ENCODE results near the gene ZFP64.

ZFP64 gene

GRCh38 chr20:52209154-52209571 lies 17.6 kb upstream of the ZFP64 start:
- Histone ChIP-seq H4K20me1 (ENCODE audit: insufficient read depth, low read length) (no peaks in the 10 kb centered on the region), H3K9ac (ENCODE audit: low read length) (no peak overlapping the region), H3K36me3 (replicated peaks; ENCODE audit: low read depth, low read length) (no peaks in the 10 kb centered on the region), H3K4me3 (ENCODE audit: low read length) (no peak overlapping the region), H3K9me3 (ENCODE audit: insufficient read depth, low read length) (peaks cover 7% of the 10 kb centered on the region; the same call in 1 of the 2 replicates), H3K27me3 (ENCODE audit: low read depth, low read length) (peaks cover 8% of the 10 kb centered on the region; the same call in 1 of the 2 replicates), H3K4me1 (ENCODE audit: low read length) (no peaks in the 10 kb centered on the region), H3K4me2 (ENCODE audit: low read length) (no peak overlapping the region), H3K79me2 (ENCODE audit: low read length) (no peaks in the 10 kb centered on the region), H3K27ac (ENCODE audit: low read length) (no peak overlapping the region), H2AFZ (ENCODE audit: low read depth, low read length) (no peak overlapping the region)
- no peak for TF ChIP-seq EZH2phosphoT487 (IDR thresholded peaks at IDR 0.05; ENCODE audit: low read depth)
- TF ChIP-seq, protein P1, sequence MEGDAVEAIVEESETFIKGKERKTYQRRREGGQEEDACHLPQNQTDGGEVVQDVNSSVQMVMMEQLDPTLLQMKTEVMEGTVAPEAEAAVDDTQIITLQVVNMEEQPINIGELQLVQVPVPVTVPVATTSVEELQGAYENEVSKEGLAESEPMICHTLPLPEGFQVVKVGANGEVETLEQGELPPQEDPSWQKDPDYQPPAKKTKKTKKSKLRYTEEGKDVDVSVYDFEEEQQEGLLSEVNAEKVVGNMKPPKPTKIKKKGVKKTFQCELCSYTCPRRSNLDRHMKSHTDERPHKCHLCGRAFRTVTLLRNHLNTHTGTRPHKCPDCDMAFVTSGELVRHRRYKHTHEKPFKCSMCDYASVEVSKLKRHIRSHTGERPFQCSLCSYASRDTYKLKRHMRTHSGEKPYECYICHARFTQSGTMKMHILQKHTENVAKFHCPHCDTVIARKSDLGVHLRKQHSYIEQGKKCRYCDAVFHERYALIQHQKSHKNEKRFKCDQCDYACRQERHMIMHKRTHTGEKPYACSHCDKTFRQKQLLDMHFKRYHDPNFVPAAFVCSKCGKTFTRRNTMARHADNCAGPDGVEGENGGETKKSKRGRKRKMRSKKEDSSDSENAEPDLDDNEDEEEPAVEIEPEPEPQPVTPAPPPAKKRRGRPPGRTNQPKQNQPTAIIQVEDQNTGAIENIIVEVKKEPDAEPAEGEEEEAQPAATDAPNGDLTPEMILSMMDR (IDR thresholded peaks at IDR 0.05; ENCODE audit: low read depth, low read length): no peak

DNA sequence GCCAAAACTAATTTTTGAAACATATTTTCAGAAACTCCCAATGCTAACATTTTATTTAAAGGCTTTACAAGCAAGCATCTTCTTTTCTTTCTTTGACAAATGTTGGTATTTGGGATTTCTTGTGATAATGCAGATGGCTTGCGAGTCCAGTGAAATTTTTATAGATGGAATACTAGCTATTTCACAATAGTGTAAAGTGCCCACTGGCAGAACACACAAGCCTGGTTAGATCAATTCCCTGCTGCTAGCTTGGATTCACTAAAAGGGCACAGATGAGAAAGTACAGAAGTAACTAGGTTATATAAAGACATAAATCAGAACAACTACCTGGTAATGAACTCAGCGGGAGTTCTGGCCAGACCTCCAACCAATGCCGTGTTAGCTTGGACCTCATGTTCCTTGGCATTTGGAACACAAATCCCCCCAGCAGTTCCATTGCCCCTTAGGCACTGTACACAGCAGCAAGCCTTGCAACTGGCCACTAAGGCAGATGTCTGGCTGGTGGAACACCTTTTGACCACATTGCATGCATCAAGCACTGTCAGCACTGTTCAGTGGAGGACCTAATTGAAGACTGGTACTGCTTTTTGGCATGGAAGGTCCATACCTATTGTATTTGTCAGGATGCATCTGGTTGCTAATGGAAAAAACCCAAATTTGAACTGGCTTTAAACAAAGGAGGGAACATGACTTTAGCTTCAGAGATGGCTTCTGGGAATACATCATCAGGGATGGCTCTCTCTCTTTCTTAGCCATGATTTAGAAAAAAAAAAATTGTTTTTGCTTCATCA lies 15.6 kb upstream of the ZFP64 start:
- H4K20me1 ChIP-seq (ENCODE audit: insufficient read depth, low read length): no peaks in the 10 kb centered on the region
- H3K79me2 ChIP-seq (ENCODE audit: low read length): no peaks in the 10 kb centered on the region
- no peak overlapping the region for H3K4me3 ChIP-seq (ENCODE audit: low read length)
- H3K27ac ChIP-seq (ENCODE audit: low read length): no peak overlapping the region
- H2AFZ ChIP-seq (ENCODE audit: low read depth, low read length): no peak overlapping the region
- no peak overlapping the region for H3K9ac ChIP-seq (ENCODE audit: low read length)
- H3K36me3 ChIP-seq (replicated peaks; ENCODE audit: low read depth, low read length): no peaks in the 10 kb centered on the region
- H3K9me3 ChIP-seq (ENCODE audit: insufficient read depth, low read length): peaks cover 7% of the 10 kb centered on the region; the same call in 1 of the 2 replicates
- H3K27me3 ChIP-seq (ENCODE audit: low read depth, low read length): 0 out of 2 replicates have a peak, but pooled peaks cover 3% of the 10 kb centered on the region
- no peak overlapping the region for H3K4me2 ChIP-seq (ENCODE audit: low read length)
- H3K4me1 ChIP-seq (ENCODE audit: low read length): no peaks in the 10 kb centered on the region
- TF ChIP-seq EZH2phosphoT487 (IDR thresholded peaks at IDR 0.05; ENCODE audit: low read depth): no peak
- TF ChIP-seq, protein P1 (IDR thresholded peaks at IDR 0.05; ENCODE audit: low read depth, low read length): no peak

DNA sequence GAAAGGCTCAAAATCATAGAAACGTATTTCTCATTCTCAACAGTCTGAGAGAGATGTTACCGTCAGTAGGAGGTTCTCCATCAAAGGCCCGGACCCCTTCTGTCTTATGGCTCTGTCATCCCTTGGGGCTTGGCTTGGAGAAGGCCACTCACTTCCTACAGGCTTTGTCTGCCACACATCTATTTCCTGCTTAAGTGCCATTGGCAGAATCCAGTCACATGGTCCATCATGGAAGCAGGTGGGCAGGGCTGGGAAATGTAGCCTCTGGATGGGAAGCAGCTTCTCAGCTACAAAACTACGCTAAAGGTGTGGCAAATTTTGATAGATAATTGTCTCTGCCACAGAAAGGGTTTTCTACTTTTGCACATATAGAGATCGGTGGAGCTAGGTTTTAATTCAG lies 12.6 kb upstream of the ZFP64 start:
- no peaks in the 10 kb centered on the region for H3K36me3 ChIP-seq (replicated peaks; ENCODE audit: low read depth, low read length)
- H2AFZ ChIP-seq (ENCODE audit: low read depth, low read length): no peak overlapping the region
- H3K27me3 ChIP-seq (ENCODE audit: low read depth, low read length): no peaks in the 10 kb centered on the region
- no peak overlapping the region for H3K4me3 ChIP-seq (ENCODE audit: low read length)
- TF ChIP-seq, protein P1 (IDR thresholded peaks at IDR 0.05; ENCODE audit: low read depth, low read length): no peak
- TF ChIP-seq EZH2phosphoT487 (IDR thresholded peaks at IDR 0.05; ENCODE audit: low read depth): no peak
- no peaks in the 10 kb centered on the region for H3K79me2 ChIP-seq (ENCODE audit: low read length)
- H3K27ac ChIP-seq (ENCODE audit: low read length): no peak overlapping the region
- H3K9me3 ChIP-seq (ENCODE audit: insufficient read depth, low read length): no peaks in the 10 kb centered on the region
- H3K4me1 ChIP-seq (ENCODE audit: low read length): no peaks in the 10 kb centered on the region
- H3K9ac ChIP-seq (ENCODE audit: low read length): no peak overlapping the region
- no peaks in the 10 kb centered on the region for H4K20me1 ChIP-seq (ENCODE audit: insufficient read depth, low read length)
- no peak overlapping the region for H3K4me2 ChIP-seq (ENCODE audit: low read length)

- Histone ChIP-seq H3K36me3 (replicated peaks; ENCODE audit: low read depth, low read length) (no peaks in the 10 kb centered on the region), H4K20me1 (ENCODE audit: insufficient read depth, low read length) (no peaks in the 10 kb centered on the region), H3K4me2 (ENCODE audit: low read length) (no peak overlapping the region), H3K79me2 (ENCODE audit: low read length) (no peaks in the 10 kb centered on the region), H2AFZ (ENCODE audit: low read depth, low read length) (no peak overlapping the region), H3K27me3 (ENCODE audit: low read depth, low read length) (no peaks in the 10 kb centered on the region), H3K4me1 (ENCODE audit: low read length) (no peaks in the 10 kb centered on the region), H3K9me3 (ENCODE audit: insufficient read depth, low read length) (no peaks in the 10 kb centered on the region), H3K9ac (ENCODE audit: low read length) (no peak overlapping the region), H3K27ac (ENCODE audit: low read length) (no peak overlapping the region), H3K4me3 (ENCODE audit: low read length) (no peak overlapping the region)
- TF ChIP-seq, protein P1 (IDR thresholded peaks at IDR 0.05; ENCODE audit: low read depth, low read length): no peak
- TF ChIP-seq EZH2phosphoT487 (IDR thresholded peaks at IDR 0.05; ENCODE audit: low read depth): no peak
Measured at GRCh38 chr20:52201395-52201794, 9.8 kb upstream of the ZFP64 start.
